ENCODE data around the gene PCDH19.

DNA sequence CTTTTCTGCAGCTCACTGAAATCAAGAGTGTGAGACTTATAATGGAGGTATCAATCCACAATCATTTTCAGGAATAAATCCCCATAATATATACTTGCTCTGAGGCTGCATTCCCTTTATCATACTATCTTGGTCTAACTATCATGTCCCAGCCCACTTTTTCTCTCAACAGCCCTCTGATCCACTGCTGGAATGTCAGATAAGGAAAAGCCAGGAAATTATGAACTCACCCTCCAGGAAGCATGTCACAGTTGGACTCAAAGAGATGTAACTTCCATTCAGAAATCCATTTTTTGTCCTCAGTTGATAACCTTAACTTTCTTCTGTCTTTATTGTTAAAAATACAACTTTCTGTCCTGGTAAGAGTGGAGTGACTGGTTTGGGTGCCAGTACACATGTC, 144.9 kb downstream of the PCDH19 start:
- TF ChIP-seq, protein P1, sequence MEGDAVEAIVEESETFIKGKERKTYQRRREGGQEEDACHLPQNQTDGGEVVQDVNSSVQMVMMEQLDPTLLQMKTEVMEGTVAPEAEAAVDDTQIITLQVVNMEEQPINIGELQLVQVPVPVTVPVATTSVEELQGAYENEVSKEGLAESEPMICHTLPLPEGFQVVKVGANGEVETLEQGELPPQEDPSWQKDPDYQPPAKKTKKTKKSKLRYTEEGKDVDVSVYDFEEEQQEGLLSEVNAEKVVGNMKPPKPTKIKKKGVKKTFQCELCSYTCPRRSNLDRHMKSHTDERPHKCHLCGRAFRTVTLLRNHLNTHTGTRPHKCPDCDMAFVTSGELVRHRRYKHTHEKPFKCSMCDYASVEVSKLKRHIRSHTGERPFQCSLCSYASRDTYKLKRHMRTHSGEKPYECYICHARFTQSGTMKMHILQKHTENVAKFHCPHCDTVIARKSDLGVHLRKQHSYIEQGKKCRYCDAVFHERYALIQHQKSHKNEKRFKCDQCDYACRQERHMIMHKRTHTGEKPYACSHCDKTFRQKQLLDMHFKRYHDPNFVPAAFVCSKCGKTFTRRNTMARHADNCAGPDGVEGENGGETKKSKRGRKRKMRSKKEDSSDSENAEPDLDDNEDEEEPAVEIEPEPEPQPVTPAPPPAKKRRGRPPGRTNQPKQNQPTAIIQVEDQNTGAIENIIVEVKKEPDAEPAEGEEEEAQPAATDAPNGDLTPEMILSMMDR (IDR thresholded peaks at IDR 0.05) = no peak
- no peak for TF ChIP-seq POLR2A (IDR thresholded peaks at IDR 0.05)

Data from uterus (tissue), 2 donors.